GM06990 (cell line): ENCODE data around the gene VSX1.

ENCODE experiments used
- DNase-seq: peaks from one replicate; pipeline ENCODE4 v3.0.0-alpha.2; 2011; ENCODE audit not compliant: insufficient read length; ENCODE audit errors: extremely low read depth
- H3K27me3 ChIP-seq: replicated peaks from 2 replicates; pipeline ENCODE4 v1.6.0; 2011; ENCODE audit warnings: low read length; ENCODE audit not compliant: control insufficient read depth, insufficient read depth
- H3K36me3 ChIP-seq: 2 replicates; pipeline ENCODE4 v1.5.1; 2011; ENCODE audit warnings: low read length; ENCODE audit not compliant: control insufficient read depth, insufficient read depth
- H3K4me3 ChIP-seq: replicated peaks from 2 replicates; pipeline ENCODE4 v1.5.1; 2011; ENCODE audit warnings: low read depth, mild to moderate bottlenecking, control low read depth, low read length
- CTCF ChIP-seq: IDR thresholded peaks from 2 replicates; pipeline ENCODE4 v1.5.1; 2011; ENCODE audit warnings: low read length, control low read depth, mild to moderate bottlenecking, inconsistent platforms; ENCODE audit not compliant: insufficient read depth, poor library complexity, severe bottlenecking

The VSX1 gene

GRCh38 chr20:25032065-25032477, 49.9 kb downstream of the VSX1 start:
- no peak for DNase-seq
- H3K27me3 ChIP-seq: no peaks in the 10 kb centered on the region
- H3K36me3 ChIP-seq: peaks cover 4% of the 10 kb centered on the region; the same call in 1 of the 2 replicates
- TF ChIP-seq CTCF: no peak
- H3K4me3 ChIP-seq: no peak overlapping the region

GRCh38 chr20:25031241-25031640, 50.7 kb downstream of the VSX1 start:
- DNase-seq: no peak

DNA sequence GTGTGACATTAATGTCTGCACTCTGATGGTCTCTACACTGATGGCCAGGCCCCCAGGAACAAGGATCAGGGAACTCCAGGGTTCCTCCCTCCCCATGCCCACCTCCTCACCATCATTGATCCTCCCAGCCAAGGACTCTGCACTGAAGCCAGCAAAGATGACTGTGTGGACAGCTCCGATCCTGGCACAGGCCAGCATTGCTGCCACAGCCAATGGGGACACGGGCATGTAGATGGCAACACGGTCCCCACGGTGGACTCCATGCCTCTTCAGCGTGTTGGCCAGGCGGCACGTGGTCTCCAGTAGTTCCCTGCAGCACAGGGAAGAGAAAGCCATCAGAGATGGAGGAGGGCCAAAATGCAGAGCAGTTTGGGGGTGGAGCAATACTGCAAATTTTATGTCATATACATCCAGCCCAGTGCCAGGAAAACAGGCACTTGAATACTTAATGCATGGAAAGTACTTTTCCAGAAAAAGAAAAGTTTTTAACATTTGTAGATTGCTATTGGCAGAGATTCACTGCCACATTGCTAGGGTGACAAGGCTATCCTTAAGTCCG, 51.2 kb downstream of the VSX1 start:
- Histone ChIP-seq H3K27me3 (no peaks in the 10 kb centered on the region), H3K36me3 (peaks cover 5% of the 10 kb centered on the region; the same call in 1 of the 2 replicates), H3K4me3 (no peak overlapping the region)
- DNase-seq: no peak
- no peak for TF ChIP-seq CTCF

More at GRCh38 chr20:25031241-25031640, 50.7 kb downstream of the VSX1 start:
- no peak for TF ChIP-seq CTCF
- H3K27me3 ChIP-seq: no peaks in the 10 kb centered on the region
- no peak overlapping the region for H3K4me3 ChIP-seq
- peaks cover 4% of the 10 kb centered on the region; the same call in 1 of the 2 replicates for H3K36me3 ChIP-seq

DNA sequence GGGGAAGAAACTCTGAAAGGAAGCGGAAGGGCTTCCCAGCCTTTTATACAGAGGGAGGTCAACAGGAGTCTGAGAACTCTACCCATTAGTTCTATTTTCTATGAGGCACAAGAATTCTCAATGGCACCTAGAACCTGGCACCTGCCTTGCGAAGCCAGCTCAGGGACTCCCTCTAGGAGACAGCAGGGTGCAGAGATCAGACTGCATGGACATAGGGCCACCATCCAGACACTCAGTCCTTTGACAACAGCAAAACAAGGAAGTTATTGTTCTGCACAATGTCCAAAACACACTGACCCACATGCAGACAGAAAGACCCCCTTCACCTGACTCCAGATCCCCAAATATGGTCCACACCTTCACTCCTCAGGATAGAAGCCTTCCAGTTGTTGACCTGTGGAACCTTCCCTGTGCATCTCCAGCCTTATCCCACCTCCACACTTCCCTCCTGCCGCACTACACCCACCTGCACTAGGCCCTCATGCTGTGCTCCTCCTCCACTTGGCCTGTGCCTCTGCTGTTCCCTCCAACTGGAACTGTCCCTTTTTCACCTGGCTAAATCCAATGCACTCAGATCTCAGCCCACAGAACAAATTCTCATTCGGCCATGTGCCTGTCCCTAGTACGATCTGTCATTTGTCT, 51.8 kb downstream of the VSX1 start:
- H3K4me3 ChIP-seq: no peak overlapping the region
- H3K27me3 ChIP-seq: no peaks in the 10 kb centered on the region
- no peak for DNase-seq
- H3K36me3 ChIP-seq: peaks cover 5% of the 10 kb centered on the region; the same call in 1 of the 2 replicates
- no peak for TF ChIP-seq CTCF

DNA sequence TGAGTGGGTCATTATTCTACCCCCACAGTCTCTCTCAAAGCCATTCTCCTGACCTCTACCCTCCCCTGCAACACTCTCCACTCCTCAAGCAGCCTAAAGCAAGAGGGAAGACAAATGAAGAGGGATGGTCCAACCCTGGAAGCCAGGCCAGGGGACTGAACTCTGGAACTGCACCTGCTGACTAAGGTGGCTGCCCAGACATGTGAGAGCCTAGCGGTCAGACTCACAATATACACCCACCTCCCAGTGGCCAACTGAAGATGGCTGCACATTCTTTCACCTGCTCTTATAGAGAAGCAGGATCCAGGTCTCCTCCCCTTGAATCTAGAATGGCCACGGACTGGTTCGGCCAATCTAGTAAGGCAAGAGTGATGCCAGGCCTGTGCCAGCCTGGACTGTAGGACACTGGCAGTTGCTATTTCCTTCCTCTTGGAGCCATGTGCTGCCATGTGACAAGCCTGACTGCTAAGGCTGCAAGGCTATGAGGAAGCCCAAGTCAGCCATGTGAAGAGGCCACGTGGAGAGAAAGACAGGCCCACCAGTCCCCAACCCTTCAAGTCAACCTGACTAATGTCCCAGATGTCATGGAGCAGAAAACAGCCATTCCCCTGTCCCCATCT, 55.8 kb downstream of the VSX1 start:
- H3K27me3 ChIP-seq: no peaks in the 10 kb centered on the region
- no peak overlapping the region for H3K4me3 ChIP-seq
- peaks cover 15% of the 10 kb centered on the region for H3K36me3 ChIP-seq
- no peak for DNase-seq
- TF ChIP-seq CTCF: no peak
